Measurements from ENCODE around the gene CDC42BPG. TPM values are rescaled to one million over a fixed set of nuclear protein-coding genes. Genes with fewer than 3 reads are reported as not detected.
A peak's percentile ranks its signal among the peaks of the same experiment; 100 is the strongest.

CDC42BPG gene
- total RNA-seq, 3 donors from 2014 or later: 0.13 to 0.33 (median 0.18) TPM

- Mint-ChIP-seq H3K27me3 (ENCODE audit: low read depth) (no peaks in the 10 kb centered on the region), H3K4me1 (ENCODE audit: low read depth) (peaks cover 37% of the 10 kb centered on the region), H3K9me3 (no peaks in the 10 kb centered on the region), H3K36me3 (ENCODE audit: insufficient read depth) (peaks cover 3% of the 10 kb centered on the region), H3K4me3 (no peak overlapping the region)
- no peak for ATAC-seq
- no peak for DNase-seq
Measured at GRCh38 chr11:64796047-64796756, 48.3 kb downstream of the CDC42BPG start.

- H3K27me3 Mint-ChIP-seq (ENCODE audit: low read depth): no peaks in the 10 kb centered on the region
- no peak for ATAC-seq
- no peaks in the 10 kb centered on the region for H3K9me3 Mint-ChIP-seq
- H3K4me3 Mint-ChIP-seq: no peak overlapping the region
- peaks cover 30% of the 10 kb centered on the region for H3K4me1 Mint-ChIP-seq (ENCODE audit: low read depth)
- DNase-seq: no peak
- H3K36me3 Mint-ChIP-seq (ENCODE audit: insufficient read depth): peaks cover 7% of the 10 kb centered on the region
Measured at GRCh38 chr11:64794526-64794925, 49.9 kb downstream of the CDC42BPG start.

- DNase-seq (no peak), ATAC-seq (no peak)
- Mint-ChIP-seq H3K27me3 (ENCODE audit: low read depth) (no peaks in the 10 kb centered on the region), H3K4me3 (no peak overlapping the region), H3K36me3 (ENCODE audit: insufficient read depth) (peaks cover 4% of the 10 kb centered on the region), H3K9me3 (no peaks in the 10 kb centered on the region), H3K4me1 (ENCODE audit: low read depth) (peaks cover 26% of the 10 kb centered on the region)
Measured at GRCh38 chr11:64793271-64794160, 50.9 kb downstream of the CDC42BPG start.

- no peaks in the 10 kb centered on the region for H3K9me3 Mint-ChIP-seq
- H3K4me3 Mint-ChIP-seq: no peak overlapping the region
- peaks cover 26% of the 10 kb centered on the region for H3K4me1 Mint-ChIP-seq (ENCODE audit: low read depth)
- peaks cover 4% of the 10 kb centered on the region for H3K36me3 Mint-ChIP-seq (ENCODE audit: insufficient read depth)
- DNase-seq: no peak
- no peak for ATAC-seq
- no peaks in the 10 kb centered on the region for H3K27me3 Mint-ChIP-seq (ENCODE audit: low read depth)
Measured at GRCh38 chr11:64792482-64792881, 52.0 kb downstream of the CDC42BPG start.

- H3K4me3 Mint-ChIP-seq: no peak overlapping the region
- no peaks in the 10 kb centered on the region for H3K9me3 Mint-ChIP-seq
- peaks cover 4% of the 10 kb centered on the region for H3K36me3 Mint-ChIP-seq (ENCODE audit: insufficient read depth)
- peaks cover 26% of the 10 kb centered on the region for H3K4me1 Mint-ChIP-seq (ENCODE audit: low read depth)
- no peaks in the 10 kb centered on the region for H3K27me3 Mint-ChIP-seq (ENCODE audit: low read depth)
- DNase-seq (no peak), ATAC-seq (no peak)
Measured at GRCh38 chr11:64791781-64792291, 52.6 kb downstream of the CDC42BPG start.

- peaks cover 4% of the 10 kb centered on the region for H3K36me3 Mint-ChIP-seq (ENCODE audit: insufficient read depth)
- H3K4me1 Mint-ChIP-seq (ENCODE audit: low read depth): peaks cover 23% of the 10 kb centered on the region
- no peaks in the 10 kb centered on the region for H3K9me3 Mint-ChIP-seq
- no peak overlapping the region for H3K4me3 Mint-ChIP-seq
- no peak for DNase-seq
- ATAC-seq: no peak
- H3K27me3 Mint-ChIP-seq (ENCODE audit: low read depth): no peaks in the 10 kb centered on the region
Measured at GRCh38 chr11:64790205-64791095, 54.0 kb downstream of the CDC42BPG start.

- peaks cover 20% of the 10 kb centered on the region for H3K4me1 Mint-ChIP-seq (ENCODE audit: low read depth)
- peaks cover 4% of the 10 kb centered on the region for H3K36me3 Mint-ChIP-seq (ENCODE audit: insufficient read depth)
- no peak overlapping the region for H3K4me3 Mint-ChIP-seq
- ATAC-seq (no peak), DNase-seq (no peak)
- no peaks in the 10 kb centered on the region for H3K9me3 Mint-ChIP-seq
- H3K27me3 Mint-ChIP-seq (ENCODE audit: low read depth): no peaks in the 10 kb centered on the region
Measured at GRCh38 chr11:64789331-64790204, 54.9 kb downstream of the CDC42BPG start.

- DNase-seq (no peak), ATAC-seq (no peak)
- no peaks in the 10 kb centered on the region for H3K9me3 Mint-ChIP-seq
- H3K36me3 Mint-ChIP-seq (ENCODE audit: insufficient read depth): peaks cover 4% of the 10 kb centered on the region
- H3K4me1 Mint-ChIP-seq (ENCODE audit: low read depth): peaks cover 11% of the 10 kb centered on the region
- no peak overlapping the region for H3K4me3 Mint-ChIP-seq
- no peaks in the 10 kb centered on the region for H3K27me3 Mint-ChIP-seq (ENCODE audit: low read depth)
Measured at GRCh38 chr11:64788321-64789215, 55.9 kb downstream of the CDC42BPG start.

GRCh38 chr11:64787526-64788320 is 56.7 kb downstream of the CDC42BPG start:
- Mint-ChIP-seq H3K9me3 (no peaks in the 10 kb centered on the region), H3K36me3 (ENCODE audit: insufficient read depth) (peaks cover 4% of the 10 kb centered on the region), H3K4me1 (ENCODE audit: low read depth) (peaks cover 4% of the 10 kb centered on the region), H3K27me3 (ENCODE audit: low read depth) (no peaks in the 10 kb centered on the region), H3K4me3 (no peak overlapping the region)
- peak; percentile 79 for ATAC-seq
- DNase-seq: peak; percentile 55

GRCh38 chr11:64786308-64786707 is 58.1 kb downstream of the CDC42BPG start:
- Mint-ChIP-seq H3K9me3 (no peaks in the 10 kb centered on the region), H3K4me3 (no peak overlapping the region), H3K36me3 (ENCODE audit: insufficient read depth) (peaks cover 4% of the 10 kb centered on the region), H3K27me3 (ENCODE audit: low read depth) (no peaks in the 10 kb centered on the region), H3K4me1 (ENCODE audit: low read depth) (peaks cover 5% of the 10 kb centered on the region)
- ATAC-seq (no peak), DNase-seq (no peak)

GRCh38 chr11:64784813-64785581 is 59.5 kb downstream of the CDC42BPG start:
- Mint-ChIP-seq H3K27me3 (ENCODE audit: low read depth) (no peaks in the 10 kb centered on the region), H3K4me3 (no peak overlapping the region), H3K9me3 (no peaks in the 10 kb centered on the region), H3K4me1 (ENCODE audit: low read depth) (peaks cover 15% of the 10 kb centered on the region), H3K36me3 (ENCODE audit: insufficient read depth) (peaks cover under 1% of the 10 kb centered on the region)
- ATAC-seq (no peak), DNase-seq (no peak)

Data from activated T-cell treated with anti-CD3 and anti-CD28 coated beads, Interleukin-2, amount 50 U/mL, for 4 hours (primary cell).